Mesenteric fat pad (tissue), 1 donor: ENCODE results near the gene FRY. TPM values are rescaled to one million over a fixed set of nuclear protein-coding genes. Genes with fewer than 3 reads are reported as not detected.

Source experiments
- DNase-seq: peaks from one replicate; pipeline ENCODE4 v3.0.0-alpha.2; 2020; ENCODE audit warnings: low spot score
- total RNA-seq: library from RNA; stranded (reverse); fragmentation: NEBNext Ultra II Directional; extraction: Animal tissue kit (Norgen Biotek cat#: 25700); gene quantifications from one replicate; pipeline ENCODE4 v1.2.1, GENCODE V29; 2021
- donor health status: DM: yes; HTN: yes; CAD: no.

FRY gene
- total RNA-seq, 1 donor from 2014 or later: 31.8 TPM

DNA sequence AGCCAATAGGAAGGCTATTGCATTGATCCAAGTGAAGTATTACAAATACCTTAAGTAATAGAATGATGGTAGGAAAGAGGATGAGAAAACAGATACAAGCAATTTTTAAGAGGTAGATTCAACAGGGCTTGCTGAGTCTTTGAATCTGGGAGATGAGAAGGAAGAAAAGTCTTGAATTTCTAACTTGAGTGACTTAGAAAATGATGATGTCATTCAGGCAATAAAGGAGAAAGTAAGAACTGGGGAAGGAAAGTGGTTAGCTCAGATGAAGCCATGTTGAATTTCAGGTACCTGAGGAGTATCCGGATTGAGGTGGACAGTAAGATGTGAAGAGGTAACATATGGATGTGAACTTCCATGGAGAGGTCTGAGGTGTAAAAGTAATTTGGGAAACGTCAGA is 15.5 kb upstream of the FRY start:
- no peak for DNase-seq

DNA sequence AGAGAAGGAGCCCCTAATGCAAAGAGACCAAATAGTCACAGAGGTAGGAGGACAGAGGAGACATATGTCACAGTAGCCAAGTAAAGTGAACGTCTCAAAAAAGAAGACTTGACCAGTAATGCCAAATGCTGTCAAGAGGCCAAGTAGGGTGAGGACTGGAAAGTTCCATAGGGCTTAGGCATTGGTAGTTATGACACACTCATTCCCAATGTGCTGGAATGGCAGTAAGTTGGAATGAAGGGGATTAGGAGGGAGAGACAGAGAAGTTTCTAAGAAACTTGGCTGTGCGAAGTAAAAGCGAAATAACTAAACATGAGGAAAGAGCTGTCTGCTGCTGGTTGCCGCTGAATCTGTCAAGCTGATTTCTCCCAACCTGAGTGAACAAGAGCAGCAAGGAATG is 14.9 kb upstream of the FRY start:
- no peak for DNase-seq

DNA sequence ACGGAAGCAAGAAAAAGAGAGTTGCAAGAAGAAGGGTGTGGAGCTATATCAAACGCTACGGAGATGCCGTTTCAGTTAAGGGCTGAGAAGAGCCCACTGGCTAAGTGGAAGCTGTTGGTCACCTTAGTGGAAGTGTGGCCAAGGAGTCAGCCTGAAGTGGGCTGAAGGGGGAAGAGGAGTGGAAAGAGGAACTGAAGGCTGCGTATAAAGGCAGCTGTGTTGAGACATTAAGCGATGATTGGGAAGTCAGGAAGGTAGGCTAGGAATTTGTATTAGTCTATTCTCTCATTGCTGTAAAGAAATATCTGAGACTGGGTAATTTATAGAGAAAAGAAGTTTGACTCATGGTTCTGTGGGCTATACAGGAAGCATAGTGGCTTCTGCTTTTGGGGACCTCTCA is 14.1 kb upstream of the FRY start:
- DNase-seq: no peak

DNA sequence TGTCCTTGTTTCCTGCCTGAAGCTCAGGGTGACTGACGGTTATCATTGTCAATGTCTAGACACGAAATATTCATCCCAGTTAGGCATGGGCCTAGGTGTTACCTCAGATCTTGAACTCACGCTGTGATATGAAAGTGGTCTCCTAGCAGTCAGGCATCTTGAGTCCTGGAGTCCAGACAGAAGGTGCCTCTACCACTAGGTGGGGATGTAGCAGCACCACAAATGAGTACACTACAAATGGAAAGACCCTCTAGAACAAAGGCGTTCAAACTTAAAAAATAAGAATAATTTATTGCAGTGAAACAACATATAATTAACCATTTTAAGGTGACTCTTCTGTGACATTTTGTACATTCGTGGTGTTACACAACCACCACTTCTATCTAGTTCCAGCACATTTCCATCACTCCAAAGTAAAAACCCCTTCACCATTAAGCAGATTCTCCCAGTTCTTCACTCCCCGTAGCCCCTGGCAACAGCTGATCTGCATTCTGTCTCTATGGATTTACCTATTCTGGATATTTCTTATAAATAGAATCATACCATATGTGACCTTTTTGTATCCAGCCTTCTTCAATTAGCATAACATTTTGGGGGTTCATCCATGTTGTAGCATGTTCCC is 11.9 kb upstream of the FRY start:
- no peak for DNase-seq

DNA sequence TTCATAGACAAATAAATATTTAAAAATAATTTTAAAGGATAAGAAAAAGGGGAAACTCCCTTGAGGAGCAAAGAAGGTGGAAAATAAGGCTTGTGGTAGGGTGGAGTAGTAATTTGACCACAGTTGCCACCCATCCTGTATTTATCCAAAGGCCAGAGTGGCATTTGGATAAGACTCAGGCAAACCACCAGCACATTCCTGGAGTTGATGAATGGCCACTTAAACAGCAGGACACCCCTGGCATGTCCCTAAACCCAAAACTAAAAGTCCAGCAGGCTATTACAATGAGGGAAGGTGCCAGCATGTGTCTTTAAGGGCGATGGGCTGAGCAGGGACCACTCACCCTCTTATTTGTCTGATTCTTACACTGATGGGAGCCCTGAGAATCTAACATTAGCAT is 9.8 kb upstream of the FRY start:
- no peak for DNase-seq

DNA sequence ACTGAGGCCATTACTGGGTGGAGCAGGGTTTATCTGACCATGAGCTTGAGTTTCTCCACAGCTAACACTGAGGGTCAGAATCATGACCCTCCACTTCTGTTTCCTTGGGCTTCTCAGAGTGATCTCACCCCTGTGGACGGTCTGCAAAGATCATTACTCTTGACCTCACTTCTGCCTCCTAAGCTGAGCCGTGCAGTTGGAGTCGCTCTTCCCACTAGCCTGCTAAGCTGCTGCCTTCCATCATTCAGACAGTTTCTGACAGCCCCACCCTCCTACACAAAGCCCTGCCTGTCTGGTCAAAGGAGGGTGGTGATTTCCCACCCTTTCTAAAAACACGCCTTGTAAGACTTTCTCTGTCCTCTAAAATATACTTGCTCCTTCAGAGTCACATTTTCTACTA is 9.3 kb upstream of the FRY start:
- DNase-seq: no peak

DNA sequence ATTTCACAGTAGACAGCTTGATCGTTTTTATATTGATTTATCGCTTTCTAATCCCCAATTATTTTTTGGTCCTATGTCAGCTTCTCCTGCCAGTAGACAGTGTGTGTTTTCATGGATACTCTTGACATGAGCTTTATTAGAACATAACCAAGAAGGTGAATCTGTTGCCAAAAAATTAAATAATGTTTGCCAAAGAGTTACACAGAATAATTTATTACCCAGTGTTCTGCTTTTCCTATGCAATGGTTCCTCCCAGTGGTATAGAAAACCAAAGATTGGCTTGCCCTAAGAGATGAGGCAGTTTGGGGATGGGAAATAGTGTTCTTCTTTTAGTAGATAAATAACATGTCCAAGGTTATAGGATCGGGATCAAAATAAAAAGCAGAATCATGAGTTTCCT is 8.5 kb upstream of the FRY start:
- no peak for DNase-seq

DNA sequence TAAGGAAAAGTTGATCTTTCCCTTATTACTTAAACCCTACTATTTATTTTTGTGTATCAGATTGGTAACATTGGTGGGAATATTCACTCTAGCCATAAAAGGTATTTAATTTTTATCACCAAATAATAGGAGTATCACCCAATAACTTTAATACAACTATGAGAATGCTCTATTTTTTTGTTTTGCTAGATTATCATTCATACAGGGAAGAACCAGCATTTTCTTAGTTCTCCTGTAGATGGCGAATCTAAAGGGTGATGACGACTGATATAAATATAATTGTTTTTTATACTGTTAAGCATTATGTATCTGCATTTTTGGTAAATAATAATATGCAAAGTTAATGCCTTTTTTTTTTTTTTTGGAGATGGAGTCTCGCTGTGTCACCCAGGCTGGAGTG is 7.9 kb upstream of the FRY start:
- no peak for DNase-seq

DNA sequence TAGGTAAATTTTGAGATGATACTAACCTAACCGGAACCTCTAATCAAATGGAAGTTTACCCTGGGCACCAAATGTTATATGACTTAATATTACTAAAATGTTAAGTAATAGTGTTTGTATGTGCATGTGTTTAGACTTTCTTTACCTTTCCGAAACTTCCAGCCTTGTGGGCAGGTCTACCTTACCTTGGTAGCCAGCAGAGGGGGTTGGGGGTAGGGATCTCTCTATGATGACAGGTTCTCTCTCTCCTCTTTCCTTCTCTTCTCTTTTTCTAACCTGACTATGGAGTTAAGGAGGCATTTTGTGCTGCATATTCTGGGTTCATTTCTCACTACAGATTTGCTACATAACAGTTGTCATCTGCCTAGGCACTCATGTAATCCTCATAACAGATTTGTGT is 6.8 kb upstream of the FRY start:
- DNase-seq: no peak

DNA sequence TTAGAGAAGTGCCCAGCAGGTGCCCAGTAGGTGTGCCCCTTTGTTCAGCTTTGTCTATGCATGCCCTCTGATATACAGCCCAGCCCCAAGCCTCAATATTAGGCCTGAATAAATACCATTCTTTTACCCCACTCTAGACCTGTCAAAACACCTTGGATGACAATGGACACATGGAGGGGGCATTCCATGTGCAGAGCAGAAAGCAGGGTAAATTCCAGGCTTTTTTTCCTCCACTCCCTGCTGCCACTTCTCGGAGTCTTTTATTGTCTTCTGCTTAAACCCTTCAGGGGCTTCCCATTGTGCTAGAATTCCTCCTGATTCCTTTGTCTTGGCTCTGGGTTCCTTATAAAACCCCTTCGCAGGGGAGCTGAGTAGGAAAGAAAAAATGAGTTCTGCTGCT is 5.8 kb upstream of the FRY start:
- DNase-seq: no peak

DNA sequence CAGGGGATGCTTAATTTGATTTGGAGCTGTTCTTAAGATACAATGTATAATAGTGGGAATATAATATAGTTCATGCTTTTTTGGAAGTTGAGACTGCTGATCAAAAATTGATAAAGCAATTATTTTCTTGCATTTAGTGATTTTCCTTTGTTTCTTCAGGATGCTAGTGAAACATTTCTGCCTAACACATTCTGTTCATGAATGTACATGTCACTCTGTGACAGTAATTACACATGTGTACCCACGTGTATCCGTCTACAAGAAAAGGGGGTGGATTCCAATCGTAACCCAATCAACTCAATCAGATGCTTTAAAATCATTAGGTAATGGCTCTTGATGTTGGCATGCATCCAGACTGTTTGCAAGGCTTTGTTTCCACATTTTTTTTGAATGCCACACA is 5.0 kb upstream of the FRY start:
- no peak for DNase-seq

DNA sequence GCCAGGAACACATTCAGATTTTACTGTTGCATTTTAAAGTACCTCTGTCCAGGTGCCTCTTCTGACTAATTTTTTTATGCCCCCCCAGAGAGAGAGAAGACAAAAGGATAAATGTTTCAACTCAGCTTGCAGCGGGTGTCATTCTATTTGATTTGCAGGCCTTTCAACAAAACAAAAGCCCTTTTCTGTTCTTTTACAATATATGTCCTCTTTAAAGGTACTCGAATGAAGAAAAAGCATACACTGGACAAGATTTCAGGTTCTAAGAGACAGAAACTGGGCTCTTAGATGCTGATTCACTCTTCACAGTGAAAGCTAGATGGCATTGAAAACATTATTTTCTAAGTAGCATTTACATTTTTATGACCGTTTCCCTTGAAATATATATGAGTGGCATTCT is 2.9 kb upstream of the FRY start:
- no peak for DNase-seq

DNA sequence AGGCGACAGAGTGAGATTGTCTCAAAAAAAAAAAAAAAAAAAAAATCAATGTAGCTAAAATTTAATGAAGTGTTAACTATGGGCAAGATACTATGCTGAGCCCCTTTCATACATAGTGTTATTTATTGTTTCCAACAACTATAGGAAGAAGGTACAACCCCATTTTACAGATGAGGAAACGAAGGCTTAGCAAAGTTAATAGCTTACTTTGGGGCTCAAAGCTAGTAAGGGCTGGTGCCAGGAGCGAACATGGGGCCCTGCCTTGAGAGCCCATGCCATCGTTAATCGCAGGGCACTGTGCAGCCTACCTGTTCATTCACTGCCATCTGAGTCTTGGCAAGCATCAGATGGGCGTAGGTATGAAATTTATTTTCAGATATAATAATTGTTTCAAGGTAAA is 1.9 kb upstream of the FRY start:
- no peak for DNase-seq

DNA sequence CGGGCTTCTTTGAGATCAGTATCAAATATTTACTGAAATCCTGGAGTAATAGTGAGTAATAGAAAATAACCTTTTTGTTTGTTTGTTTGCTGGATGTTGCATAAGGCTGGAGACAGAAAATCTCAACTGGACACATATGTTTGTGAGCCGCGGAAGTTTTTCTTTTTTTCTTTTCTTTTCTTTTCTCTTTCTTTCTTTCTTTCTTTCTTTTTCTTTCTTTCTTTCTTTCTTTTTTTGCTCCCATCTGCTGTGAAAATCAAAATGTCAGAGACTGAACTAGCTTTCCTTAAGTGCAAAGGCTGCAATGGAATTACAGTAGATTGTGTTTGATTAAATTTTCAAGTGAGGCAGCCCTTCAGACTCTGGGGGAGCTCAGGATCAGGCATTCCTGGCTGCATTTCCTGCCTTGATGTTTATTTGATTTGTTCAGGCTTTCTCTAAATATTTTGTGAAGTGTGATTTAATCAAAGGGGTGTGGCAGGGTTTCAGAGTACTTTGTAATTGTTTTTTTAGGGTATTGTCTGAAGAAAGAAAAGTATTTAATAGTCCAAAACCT is 319 bp downstream of the FRY start:
- no peak for DNase-seq

DNA sequence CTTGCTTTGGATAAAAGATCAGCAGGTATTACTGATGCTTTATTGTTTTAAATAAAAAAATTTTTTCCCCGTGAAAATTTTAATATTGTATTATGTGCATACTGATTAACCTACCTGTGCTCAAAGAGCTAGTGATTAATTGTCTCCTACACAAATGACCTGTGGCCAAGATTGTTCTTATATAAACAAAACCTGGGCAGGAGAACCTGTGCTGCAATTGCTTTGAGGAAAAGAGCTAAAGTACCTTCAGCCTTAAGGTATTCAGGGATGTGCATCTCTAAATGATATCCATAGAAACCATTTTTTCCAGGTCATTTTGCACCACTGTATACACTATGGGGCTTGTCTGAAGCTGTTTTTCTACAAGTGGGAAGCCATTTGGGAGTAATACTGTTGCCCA is 1.2 kb downstream of the FRY start:
- DNase-seq: no peak

DNA sequence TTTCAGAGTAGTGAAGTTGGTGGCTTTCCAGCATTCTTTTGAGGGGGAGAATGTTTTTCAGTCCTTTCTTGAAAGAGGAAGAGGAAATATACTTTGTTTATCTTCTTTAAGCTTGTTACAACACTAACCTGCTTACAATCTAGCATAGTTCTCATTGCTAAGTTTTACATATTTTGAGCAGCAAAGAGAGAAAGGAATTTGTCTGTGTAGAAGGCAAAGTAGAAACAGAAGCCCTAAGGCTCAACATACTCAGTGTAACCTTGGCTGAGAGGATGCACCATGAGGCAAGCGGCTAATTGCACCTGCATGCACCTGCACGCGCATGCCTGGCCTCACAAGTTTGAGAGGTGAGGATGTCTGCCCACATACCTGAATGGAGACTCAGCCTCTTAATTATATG is 2.2 kb downstream of the FRY start:
- no peak for DNase-seq

DNA sequence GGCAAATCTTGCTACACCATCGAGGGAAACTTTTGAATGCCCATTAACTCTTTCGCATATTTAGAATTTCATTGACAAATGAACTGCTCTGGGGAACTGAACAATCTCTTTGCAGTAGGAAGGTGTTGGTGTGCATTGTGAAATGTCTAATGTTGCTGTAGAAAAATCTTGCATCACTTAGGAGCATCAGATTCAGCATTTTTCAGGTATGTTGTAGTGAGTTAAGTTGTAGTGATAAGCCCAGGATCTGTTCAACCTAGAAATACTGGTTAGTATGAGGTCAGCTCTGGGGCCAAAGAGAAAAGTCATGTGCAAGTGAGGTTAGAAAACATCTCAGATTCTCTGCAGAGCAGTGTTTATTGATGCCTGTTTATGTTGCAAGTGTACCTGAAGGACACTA is 4.1 kb downstream of the FRY start:
- no peak for DNase-seq

DNA sequence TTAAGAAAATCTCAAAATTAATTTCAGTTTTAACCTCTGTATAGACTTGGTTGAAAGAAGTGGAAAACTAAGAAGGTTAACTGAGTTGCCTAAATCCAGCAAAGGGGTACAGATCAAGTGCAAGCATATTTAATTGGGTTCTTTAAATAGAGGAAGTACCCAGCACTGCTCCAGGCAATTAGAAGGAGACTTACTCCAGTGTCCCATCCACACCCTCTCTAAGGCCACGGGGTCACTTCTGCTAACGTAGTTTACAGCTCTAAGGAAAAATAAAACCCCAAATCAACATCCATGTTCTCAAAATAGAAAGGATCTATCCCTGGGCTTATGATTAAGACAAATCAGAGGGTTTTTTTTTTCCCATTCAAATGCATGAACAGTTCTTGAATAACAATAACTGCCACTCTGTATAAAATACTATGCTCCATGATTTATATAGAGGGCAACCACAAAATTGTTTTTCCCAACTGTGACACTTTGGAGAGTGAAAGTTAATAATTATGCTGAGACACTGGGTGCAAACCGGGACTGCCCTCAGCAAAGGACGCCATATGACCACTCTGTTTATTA is 4.6 kb downstream of the FRY start:
- DNase-seq: no peak

DNA sequence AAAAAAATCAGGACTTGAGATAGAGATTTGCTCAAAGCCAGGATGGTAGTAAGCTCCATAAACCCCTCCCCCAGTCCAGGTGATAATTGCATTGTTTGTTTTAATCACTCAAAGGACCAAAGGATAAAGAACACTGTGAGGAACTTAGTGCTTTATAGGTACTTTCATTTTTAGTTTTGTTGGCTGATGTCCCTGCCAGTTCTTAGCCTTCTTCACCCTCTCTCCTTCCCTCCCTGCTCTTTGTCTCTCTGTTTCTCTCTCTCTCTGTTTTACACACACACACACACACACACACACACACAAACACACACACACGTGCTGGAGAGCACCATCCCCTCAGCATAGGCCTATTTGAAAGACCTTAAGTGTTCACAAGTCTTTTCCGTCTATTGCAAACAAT is 5.2 kb downstream of the FRY start:
- DNase-seq: no peak

DNA sequence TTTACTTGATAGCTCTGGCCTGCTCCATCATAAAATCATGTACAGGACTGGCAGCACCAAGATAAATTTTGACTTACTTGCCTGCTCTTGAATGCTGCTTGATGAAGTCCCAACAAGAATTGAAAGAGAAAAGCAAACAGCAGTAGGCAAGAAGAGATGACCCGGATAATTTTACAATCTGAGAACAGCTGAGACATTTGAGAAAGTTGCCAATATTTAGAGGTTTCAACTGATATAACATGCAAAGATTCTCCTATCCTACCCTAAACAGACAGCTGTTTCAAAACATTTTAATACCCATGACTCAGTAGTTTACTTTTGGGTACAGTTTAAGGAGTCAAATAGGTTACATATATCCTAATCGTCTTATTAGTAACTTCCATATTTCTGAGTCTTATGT is 5.9 kb downstream of the FRY start:
- DNase-seq: no peak

DNA sequence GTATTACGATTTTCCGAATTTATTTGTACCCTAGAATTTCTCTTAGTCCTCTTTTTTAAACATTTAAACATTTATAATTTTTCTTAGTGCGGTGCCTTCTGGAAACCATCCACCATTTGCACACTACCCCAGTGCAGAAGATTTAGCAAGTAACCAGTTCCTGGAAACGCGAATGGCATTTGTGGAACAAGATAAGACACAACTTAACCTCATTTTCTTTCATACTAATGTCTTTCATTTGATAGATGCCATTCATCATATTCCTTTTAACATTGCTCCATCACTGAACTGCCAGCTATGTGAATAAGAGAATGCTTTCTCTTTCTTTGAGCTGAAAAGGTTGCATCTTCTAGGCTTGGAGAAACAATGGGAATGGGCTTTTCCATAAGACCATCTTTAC is 6.8 kb downstream of the FRY start:
- no peak for DNase-seq

DNA sequence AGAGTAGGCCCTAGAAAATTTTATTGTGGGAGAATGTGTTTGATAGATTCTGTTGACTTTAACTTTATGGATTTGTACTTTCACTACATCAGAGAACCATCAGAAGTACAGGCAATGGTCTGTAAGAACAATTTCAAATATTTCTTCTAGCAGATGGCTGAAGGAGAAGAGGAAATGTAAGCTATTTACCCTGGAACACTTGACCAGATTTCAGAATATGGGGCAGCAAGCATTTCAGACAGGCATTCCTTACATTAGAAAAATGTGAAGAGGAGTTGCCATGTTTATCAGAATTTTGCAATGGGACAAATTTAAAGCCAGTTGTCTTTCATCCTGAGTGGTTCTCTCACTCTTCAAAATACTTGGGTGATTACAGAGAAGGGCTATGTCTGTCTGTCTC is 7.5 kb downstream of the FRY start:
- no peak for DNase-seq

DNA sequence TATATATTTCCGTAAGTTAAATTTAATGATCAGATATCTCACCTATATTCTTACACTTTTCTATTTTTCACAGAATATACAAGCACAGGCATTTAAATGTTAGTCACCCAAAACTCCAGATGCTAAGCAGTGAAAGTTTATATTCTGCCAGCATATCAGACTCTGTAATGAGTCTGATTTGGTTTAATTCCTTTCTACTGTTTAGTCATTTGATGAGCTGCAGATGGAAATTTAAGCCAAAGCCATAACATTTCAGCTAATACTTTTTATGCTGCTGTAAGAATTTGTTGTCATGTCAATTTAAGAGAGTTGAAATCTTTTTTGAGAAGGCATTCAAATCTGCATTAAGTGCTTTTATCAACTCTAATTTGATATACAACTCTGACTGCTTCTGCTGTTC is 8.0 kb downstream of the FRY start:
- no peak for DNase-seq
